DMS153 (cell line): Measurements from ENCODE around the gene DVL1.
"Not testable (repeated sequence)": the region's sequence is repeated elsewhere in the genome, so short reads cannot be mapped to it uniquely, and the experiment has no call there.

ENCODE experiments used
- DNase-seq: peaks from one replicate; lab custom pipeline; 2025; lab: John Stamatoyannopoulos, UW

Gene DVL1

GRCh38 chr1:1373051-1373814 is 24.0 kb upstream of the DVL1 start:
- no peak for DNase-seq

GRCh38 chr1:1371746-1372711 is 22.8 kb upstream of the DVL1 start:
- peak; percentile 46 for DNase-seq

DNA sequence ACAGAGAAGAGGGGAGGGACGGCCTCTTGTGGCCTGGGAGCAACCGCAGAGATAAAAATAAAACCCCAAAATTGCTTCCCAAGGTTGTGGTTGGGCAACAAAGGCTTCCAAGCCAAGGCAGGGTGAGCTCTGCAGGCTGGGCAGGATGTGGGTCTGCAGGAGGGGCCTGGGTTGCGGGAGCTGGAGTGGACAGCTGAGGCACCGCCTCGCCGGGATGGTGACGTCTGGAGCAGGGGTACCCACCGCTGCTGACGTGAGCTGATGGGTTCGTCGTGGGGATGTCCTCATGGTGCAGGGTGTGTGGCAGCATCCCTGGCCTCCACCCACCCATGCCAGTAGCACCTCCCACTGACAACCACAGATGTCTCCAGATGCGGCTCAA is 22.1 kb upstream of the DVL1 start:
- no peak for DNase-seq

GRCh38 chr1:1370771-1371300 is 21.6 kb upstream of the DVL1 start:
- no peak for DNase-seq

DNA sequence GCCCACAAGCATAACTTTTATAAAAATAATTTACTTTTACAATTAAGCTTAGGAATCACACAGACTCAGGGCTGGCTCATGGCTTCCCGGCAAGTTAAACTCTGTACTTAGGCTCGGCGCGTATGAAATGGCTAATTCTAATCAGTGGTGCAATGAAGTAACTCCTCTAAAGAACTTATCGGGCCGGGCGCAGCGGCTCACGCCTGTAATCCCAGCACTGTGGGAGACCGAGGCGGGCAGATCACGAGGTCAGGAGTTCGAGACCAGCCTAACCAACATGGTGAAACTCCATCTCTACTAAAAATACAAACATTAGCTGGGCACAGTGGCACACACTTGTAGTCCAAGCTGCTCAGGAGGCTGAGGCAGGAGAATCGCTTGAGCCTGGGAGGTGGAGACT is 20.9 kb upstream of the DVL1 start:
- not testable (repeated sequence) for DNase-seq

DNA sequence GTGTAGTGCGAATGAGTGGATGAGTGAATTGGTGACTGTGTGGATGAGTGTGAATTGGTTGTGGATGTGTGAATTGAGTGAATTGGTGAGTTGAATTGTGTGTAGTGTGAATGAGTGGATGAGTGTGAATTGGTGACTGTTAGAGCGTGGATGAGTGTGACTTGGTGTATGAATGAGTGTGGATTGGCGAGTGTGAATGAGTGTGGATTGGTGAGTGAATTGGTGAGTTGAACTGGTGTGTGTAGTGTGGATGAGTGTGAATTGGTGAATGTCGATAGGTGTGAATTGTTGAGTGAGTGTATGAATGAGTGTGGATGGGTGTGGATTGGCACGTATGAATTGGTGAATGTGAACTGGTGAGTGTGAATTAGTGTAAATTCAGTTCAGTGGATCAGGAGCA is 18.1 kb upstream of the DVL1 start:
- no peak for DNase-seq

DNA sequence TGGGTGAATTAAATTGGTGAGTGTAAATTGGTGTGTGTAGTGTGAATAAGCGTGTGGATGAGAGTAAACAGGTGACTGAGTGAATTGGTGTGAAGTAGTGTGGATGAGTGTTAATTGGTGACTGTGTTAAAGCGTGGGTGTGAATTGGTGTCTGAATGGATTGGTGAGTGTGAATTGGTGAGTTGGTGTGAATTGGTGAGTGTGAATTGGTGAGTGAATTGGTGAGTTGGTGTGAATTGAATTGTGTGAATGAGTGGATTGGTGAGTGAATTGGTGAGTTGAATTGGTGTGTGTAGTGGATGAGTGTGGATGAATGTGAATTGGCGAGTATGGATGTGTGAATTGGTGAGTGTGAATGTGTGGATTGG is 17.5 kb upstream of the DVL1 start:
- no peak for DNase-seq

DNA sequence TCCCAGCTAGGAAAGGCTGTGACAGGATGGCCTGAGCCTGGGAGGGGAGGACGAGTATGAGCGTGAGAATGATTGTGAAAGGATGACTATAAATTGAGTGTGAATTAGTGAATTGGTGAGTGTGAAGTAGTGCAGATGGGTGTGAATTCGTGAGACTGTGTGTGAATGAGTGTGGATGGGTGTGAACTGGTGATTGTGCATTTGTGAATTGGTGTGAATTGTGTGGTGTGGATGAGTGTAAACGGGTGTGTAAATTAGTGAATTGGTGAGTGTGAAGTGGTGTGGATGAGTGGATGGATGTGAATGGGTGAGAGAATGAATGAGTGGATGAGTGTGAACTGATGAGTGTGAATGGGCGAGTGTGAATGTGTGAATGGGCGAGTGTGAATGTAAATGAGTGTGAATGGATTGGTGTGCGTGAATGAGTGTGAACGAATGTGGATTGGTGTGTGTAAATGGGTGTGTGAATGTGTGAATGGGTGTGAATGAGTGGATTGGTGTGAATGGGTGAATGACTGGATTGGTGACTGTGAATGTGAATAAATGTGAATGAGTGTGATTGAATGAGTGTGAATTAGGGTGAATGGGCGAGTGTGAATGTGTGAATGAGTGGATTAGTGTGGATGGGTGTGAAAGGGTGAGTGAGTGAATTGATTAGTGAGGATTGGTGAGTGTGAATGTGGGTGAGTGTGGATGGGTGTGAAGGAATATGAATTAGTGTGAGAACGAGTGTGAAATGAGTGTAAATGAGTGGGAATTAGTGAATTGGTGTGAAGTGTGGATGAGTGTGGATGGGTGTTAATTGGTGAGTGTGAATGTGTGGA is 16.9 kb upstream of the DVL1 start:
- DNase-seq = no peak

DNA sequence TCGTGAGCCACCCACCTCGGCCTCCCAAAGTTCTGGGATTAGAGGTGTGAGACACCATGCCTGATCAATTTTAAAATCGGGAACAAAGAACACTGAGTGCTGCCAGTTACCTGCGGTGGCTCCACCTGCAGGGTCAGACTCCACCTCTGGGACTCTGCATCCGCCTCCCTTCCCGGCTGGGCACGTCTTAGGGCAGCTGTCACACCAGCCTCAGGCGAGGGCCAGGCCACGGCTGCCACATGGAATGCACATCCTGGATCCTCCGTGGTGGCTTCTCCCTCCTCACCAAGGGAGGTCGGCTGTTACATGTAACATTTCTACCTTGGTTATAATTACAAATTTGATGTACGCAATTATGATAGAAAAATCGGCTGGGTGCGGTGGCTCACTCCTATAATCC is 15.0 kb upstream of the DVL1 start:
- DNase-seq = peak; percentile 23

DNA sequence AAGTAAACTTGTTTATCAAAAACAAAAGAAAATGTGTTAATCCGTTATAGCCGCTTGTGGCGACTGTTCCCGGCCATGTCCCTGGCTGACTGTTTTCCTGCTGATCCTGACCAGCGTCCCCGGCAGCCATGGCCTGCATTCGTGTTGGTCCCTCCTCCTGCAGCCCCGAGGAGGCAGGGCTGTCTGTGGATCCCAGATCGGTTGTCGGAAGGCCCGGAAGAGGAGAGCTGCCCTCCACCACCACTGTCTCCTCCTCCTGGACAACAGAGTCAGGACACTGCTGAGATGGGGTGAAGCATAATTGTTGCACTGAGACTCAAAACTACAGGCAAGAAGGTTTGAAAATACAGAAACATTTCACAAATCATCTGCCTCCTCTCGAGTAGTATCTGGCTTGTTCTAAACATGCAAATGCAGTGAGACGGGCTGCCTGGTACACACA is 12.8 kb upstream of the DVL1 start:
- no peak for DNase-seq

GRCh38 chr1:1361233-1361981 is 12.2 kb upstream of the DVL1 start:
- DNase-seq = no peak

DNA sequence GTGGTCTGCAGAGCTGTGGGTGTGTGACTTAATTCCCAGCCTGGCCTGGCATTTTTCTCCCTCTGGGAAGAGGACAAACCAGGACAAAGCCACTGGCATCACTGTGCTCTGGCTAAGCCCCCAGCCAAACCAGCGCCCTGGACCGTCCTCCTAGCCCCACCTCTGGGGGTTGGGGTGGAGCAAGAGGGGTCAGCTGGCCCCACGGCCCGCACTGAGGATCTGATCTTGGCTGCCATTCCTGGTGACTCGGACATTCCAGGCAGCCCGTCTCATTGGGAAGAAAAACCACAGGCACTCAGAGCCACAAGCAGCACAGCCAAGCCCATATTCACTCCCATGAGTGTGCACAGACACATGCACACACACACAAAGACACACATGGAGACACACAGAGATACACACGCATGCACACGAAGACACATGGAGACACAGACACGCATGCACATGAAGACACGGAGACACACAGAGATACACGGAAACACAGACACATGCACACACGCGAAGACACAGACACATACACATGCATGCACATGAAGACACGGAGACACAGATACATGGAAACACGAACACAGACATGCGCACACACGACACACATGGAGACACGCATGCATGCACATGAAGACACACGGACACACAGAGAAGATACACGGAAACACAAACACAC is 11.4 kb upstream of the DVL1 start:
- no peak for DNase-seq

DNA sequence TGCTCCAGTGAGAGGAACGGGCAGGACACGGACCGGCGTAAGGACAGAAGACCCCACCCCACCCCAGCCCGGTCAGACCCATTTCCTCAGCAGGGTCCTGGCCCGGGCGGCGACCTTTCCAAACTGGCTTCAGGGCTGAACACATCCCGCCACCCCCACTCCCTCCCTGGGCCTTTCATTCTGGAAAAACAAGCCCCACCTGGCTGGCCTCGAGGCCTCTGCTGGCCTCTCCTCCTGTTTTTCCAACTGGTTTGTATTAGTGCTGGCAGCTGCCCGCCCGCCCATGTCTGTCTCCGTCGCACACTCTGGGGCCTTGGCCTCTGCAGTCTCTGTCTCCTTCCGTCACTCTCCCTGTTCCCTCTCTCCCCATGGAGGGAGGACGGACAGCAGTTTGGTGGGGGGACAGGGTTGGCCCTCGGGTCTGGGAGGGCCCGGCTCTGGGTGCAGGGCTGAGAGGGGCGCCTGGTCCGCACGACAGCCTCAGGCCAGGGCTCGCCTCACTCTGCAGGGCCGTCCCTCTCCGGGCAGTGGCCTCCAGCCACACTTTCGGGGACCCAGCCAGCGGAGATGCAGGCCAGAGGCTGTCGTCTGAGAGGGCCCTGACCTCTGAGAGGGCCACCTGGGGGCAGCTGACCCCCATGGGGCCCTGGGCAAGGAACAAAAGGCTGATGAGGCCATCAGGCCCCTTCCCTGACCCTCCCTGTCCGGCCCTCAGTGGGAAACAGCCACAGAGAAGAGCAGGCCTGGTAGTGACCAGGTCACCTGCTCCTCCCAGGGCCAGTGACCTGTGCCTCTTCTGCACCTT is 10.6 kb upstream of the DVL1 start:
- DNase-seq = no peak

DNA sequence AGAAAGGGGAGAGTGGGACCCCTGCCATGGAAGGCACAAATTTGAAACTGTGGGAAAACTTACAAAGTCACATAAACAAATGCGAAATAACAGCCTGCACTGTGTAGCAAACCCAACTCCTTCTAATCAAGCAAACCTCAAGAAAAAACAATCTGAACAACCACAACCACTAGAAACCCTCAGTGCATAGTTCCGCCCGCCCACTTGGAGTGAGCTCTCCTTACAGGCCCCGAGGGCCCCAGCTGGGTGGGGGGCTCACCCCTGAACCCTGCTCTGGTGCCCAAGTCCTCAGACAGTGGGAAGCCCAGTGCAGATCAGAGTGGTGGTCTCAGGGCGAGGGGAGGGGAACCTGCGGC is 10.1 kb upstream of the DVL1 start:
- DNase-seq = no peak

DNA sequence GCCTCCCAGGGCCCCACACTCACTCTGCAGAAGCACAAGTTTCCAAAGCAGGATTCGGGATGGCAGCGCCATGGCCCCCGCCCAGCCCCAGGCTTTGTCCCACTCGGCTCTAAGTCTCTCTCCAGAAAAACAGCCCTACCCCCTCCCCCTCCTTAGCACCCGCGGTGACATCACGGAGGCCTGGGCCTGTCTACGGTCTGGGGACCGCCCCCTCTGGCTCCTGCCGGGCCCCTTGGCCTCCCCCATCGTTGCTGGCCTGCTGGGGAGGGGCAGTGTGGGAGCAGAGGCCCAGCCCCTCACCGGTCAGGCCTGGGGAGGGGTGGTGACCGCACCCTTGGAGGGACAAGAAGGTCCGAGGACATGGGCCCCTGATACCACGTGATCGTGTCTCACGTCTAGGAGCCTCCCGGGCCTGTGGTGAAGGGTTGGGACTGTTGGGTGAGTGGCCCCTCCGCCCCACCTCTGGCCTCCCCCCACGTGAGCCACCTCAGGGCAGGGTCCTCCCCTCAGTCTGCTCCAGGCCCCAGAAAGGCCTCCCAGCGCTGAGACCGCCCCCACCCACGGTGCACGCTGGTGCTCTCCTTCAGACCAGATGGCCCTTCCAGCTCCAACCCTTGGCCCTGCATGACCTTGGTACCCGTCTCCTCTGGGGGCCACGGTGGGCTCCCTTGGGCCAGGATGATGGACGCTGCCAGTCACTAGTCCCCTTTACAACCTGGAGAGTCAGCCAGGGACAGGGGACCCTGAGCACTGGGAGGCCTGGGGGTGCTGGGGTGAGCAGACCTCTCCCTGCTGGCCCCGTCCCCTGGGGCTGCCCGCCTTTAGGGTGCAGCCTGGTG is 9.4 kb upstream of the DVL1 start, which contains the start of gene MXRA8:
TSS of gene MXRA8 (minus strand) at position 123 of the 839 bp plus-strand sequence. CDS start at position 72, 51 bp downstream.
- DNase-seq = no peak

- DNase-seq = no peak
Observed at GRCh38 chr1:1357871-1358432, 8.7 kb upstream of the DVL1 start.

- no peak for DNase-seq
Observed at GRCh38 chr1:1356796-1357401, 7.7 kb upstream of the DVL1 start.

GRCh38 chr1:1356166-1356795 is 7.1 kb upstream of the DVL1 start:
- DNase-seq = no peak
